Calu3 (cell line): ENCODE data around the gene NSF. TPM values are rescaled to one million over a fixed set of nuclear protein-coding genes. Genes with fewer than 3 reads are reported as not detected.
"Not testable (repeated sequence)": the region's sequence is repeated elsewhere in the genome, so short reads cannot be mapped to it uniquely, and the experiment has no call there.

Experiments used
- BruUV-seq: library from RNA; stranded (reverse); fragments of 400-500 nt; replicated peaks from 2 replicates; lab custom pipeline; 2021; lab: Mats Ljungman, UMichigan
- CTCF ChIA-PET: fragments of 300-600 bp; sonication (Branson Sonifier 250); formaldehyde crosslinking; loops from one replicate; lab custom pipeline; 2022; ENCODE audit warnings: antibody characterized with exemption; lab: Charles Lee
- DNase-seq: peaks from one replicate; pipeline ENCODE4 v3.0.0; 2022
- H3K27ac Mint-ChIP-seq: one replicate; pipeline ENCODE4 v1.8.0; 2022; ENCODE audit warnings: mixed read lengths; ENCODE audit not compliant: unreplicated experiment
- H3K27me3 Mint-ChIP-seq: one replicate; pipeline ENCODE4 v1.8.0; 2022; ENCODE audit warnings: mixed read lengths; ENCODE audit not compliant: unreplicated experiment
- H3K36me3 Mint-ChIP-seq: one replicate; pipeline ENCODE4 v1.8.0; 2022; ENCODE audit warnings: mild to moderate bottlenecking, moderate library complexity, mixed read lengths; ENCODE audit not compliant: insufficient read depth, unreplicated experiment
- H3K4me1 Mint-ChIP-seq: one replicate; pipeline ENCODE4 v1.8.0; 2022; ENCODE audit warnings: mild to moderate bottlenecking, low read depth, mixed read lengths; ENCODE audit not compliant: unreplicated experiment
- H3K4me3 Mint-ChIP-seq: one replicate; pipeline ENCODE4 v1.8.0; 2022; ENCODE audit warnings: mild to moderate bottlenecking, low read depth, moderate library complexity, mixed read lengths; ENCODE audit not compliant: unreplicated experiment
- H3K9me3 Mint-ChIP-seq: one replicate; pipeline ENCODE4 v1.8.0; 2022; ENCODE audit warnings: low read depth, mixed read lengths; ENCODE audit not compliant: unreplicated experiment
- intact Hi-C: fragments of 100-400 bp; cut with micrococcal nuclease; formaldehyde crosslinking; loops from one replicate; pipeline ENCODE4 v1.10.0; 2022; ENCODE audit not compliant: unreplicated experiment
- total RNA-seq: library from RNA; stranded (reverse); gene quantifications from 2 replicates; pipeline ENCODE4 v1.2.3, GENCODE V29; 2022

Gene NSF
- total RNA-seq, 1 experiment from 2014 or later, result 79.0 TPM

GRCh38 chr17:46624726-46625125, 34.3 kb downstream of the NSF start:
- intact Hi-C loops, H3K4me3 Mint-ChIP-seq, H3K27ac Mint-ChIP-seq, CTCF ChIA-PET, H3K27me3 Mint-ChIP-seq, H3K9me3 Mint-ChIP-seq, DNase-seq, BruUV-seq, H3K36me3 Mint-ChIP-seq, H3K4me1 Mint-ChIP-seq: not testable (repeated sequence)

- H3K36me3 Mint-ChIP-seq, H3K27me3 Mint-ChIP-seq, H3K27ac Mint-ChIP-seq, intact Hi-C loops, BruUV-seq, H3K9me3 Mint-ChIP-seq, H3K4me1 Mint-ChIP-seq, CTCF ChIA-PET, DNase-seq, H3K4me3 Mint-ChIP-seq: not testable (repeated sequence)
Observed at GRCh38 chr17:46627452-46627851, 37.0 kb downstream of the NSF start.

- H3K4me3 Mint-ChIP-seq, BruUV-seq, H3K27ac Mint-ChIP-seq, CTCF ChIA-PET, H3K27me3 Mint-ChIP-seq, intact Hi-C loops, H3K9me3 Mint-ChIP-seq, H3K36me3 Mint-ChIP-seq, DNase-seq, H3K4me1 Mint-ChIP-seq: not testable (repeated sequence)
Observed at GRCh38 chr17:46628753-46629436, 38.4 kb downstream of the NSF start.

GRCh38 chr17:46632146-46632545, 41.7 kb downstream of the NSF start:
- DNase-seq, intact Hi-C loops, H3K4me1 Mint-ChIP-seq, H3K27ac Mint-ChIP-seq, H3K36me3 Mint-ChIP-seq, H3K9me3 Mint-ChIP-seq, CTCF ChIA-PET, BruUV-seq, H3K4me3 Mint-ChIP-seq, H3K27me3 Mint-ChIP-seq: not testable (repeated sequence)

- H3K27ac Mint-ChIP-seq, H3K4me3 Mint-ChIP-seq, intact Hi-C loops, H3K27me3 Mint-ChIP-seq, H3K9me3 Mint-ChIP-seq, CTCF ChIA-PET, H3K4me1 Mint-ChIP-seq, H3K36me3 Mint-ChIP-seq, BruUV-seq, DNase-seq: not testable (repeated sequence)
Observed at GRCh38 chr17:46634844-46635243, 44.4 kb downstream of the NSF start.

GRCh38 chr17:46641861-46642656, 51.6 kb downstream of the NSF start:
- H3K9me3 Mint-ChIP-seq, H3K4me3 Mint-ChIP-seq, BruUV-seq, H3K4me1 Mint-ChIP-seq, H3K27me3 Mint-ChIP-seq, H3K27ac Mint-ChIP-seq, DNase-seq, intact Hi-C loops, H3K36me3 Mint-ChIP-seq, CTCF ChIA-PET: not testable (repeated sequence)

- H3K36me3 Mint-ChIP-seq, H3K4me1 Mint-ChIP-seq, CTCF ChIA-PET, BruUV-seq, H3K27me3 Mint-ChIP-seq, H3K4me3 Mint-ChIP-seq, intact Hi-C loops, H3K27ac Mint-ChIP-seq, H3K9me3 Mint-ChIP-seq, DNase-seq: not testable (repeated sequence)
Observed at GRCh38 chr17:46647251-46647650, 56.8 kb downstream of the NSF start.

- H3K4me3 Mint-ChIP-seq, H3K36me3 Mint-ChIP-seq, CTCF ChIA-PET, H3K27ac Mint-ChIP-seq, H3K27me3 Mint-ChIP-seq, BruUV-seq, H3K4me1 Mint-ChIP-seq, DNase-seq, intact Hi-C loops, H3K9me3 Mint-ChIP-seq: not testable (repeated sequence)
Observed at GRCh38 chr17:46647688-46648278, 57.3 kb downstream of the NSF start.

GRCh38 chr17:46649246-46649645, 58.8 kb downstream of the NSF start:
- H3K4me3 Mint-ChIP-seq, BruUV-seq, DNase-seq, H3K4me1 Mint-ChIP-seq, H3K27ac Mint-ChIP-seq, H3K27me3 Mint-ChIP-seq, H3K36me3 Mint-ChIP-seq, H3K9me3 Mint-ChIP-seq, intact Hi-C loops, CTCF ChIA-PET: not testable (repeated sequence)
